Measurements from ENCODE around the gene CLSTN2.

Gene CLSTN2

DNA sequence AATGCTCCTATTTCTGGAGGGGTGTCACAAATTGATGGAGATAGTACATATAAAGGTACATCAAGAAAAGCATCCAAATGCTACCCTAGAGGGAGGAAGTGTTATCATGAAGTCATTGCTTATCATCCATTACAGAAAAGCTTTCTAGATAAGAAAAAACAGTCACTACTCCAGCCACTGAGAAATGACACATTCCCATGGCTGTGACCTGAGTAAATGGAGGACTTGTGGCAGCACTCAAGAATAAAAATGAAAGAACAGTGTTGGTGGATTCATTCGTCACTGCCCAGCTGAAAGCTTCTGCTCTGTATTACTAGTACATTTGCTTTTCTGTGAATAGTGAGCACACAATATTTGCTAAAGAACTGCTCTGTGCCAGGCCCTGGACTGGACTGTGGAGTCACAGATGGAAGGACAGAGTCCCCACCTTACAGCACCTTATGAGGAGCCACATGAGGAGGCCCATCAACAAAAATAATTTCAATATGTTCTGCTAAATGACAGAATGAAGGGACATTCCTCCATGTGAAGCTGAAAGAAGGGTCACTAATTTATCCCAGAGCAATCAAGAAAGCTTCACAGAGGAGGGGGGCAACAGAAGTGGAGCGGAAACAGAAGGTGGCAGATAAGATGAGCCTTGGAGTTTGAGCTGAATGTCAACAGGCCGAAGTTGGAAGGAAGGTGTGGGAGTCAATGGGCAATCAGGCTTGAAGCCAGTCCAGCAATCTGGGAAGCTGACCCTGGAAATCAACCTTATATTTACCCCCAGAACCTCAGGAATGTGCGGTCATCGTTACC lies 399.3 kb downstream of the CLSTN2 start:
- TF ChIP-seq TAF1 (IDR thresholded peaks at IDR 0.05; ENCODE audit: borderline replicate concordance, insufficient read depth, low read length) = no peak
- no peak for TF ChIP-seq FOXP2 (optimal IDR thresholded peaks at IDR 0.05; ENCODE audit: borderline replicate concordance, extremely low read depth, extremely low read length, insufficient read depth)
- TF ChIP-seq REST (IDR thresholded peaks at IDR 0.05; ENCODE audit: insufficient read depth in 1 of 2, low read depth in 2 of 2, low read length in 2 of 2) = no peak
- no peak for TF ChIP-seq SIN3A (IDR thresholded peaks at IDR 0.05; ENCODE audit: borderline replicate concordance, insufficient read depth, low read length)

- TF ChIP-seq SIN3A (IDR thresholded peaks at IDR 0.05; ENCODE audit: borderline replicate concordance, insufficient read depth, low read length) (no peak), TAF1 (IDR thresholded peaks at IDR 0.05; ENCODE audit: borderline replicate concordance, insufficient read depth, low read length) (no peak), REST (IDR thresholded peaks at IDR 0.05; ENCODE audit: insufficient read depth in 1 of 2, low read depth in 2 of 2, low read length in 2 of 2) (no peak), POLR2AphosphoS5 (IDR thresholded peaks at IDR 0.05; ENCODE audit: low read depth, low read length) (no peak), FOXP2 (optimal IDR thresholded peaks at IDR 0.05; ENCODE audit: borderline replicate concordance, extremely low read depth, extremely low read length, insufficient read depth) (no peak)
Measured at GRCh38 chr3:140336465-140336864, 401.5 kb downstream of the CLSTN2 start.

- TF ChIP-seq SIN3A (IDR thresholded peaks at IDR 0.05; ENCODE audit: borderline replicate concordance, insufficient read depth, low read length) (no peak), POLR2AphosphoS5 (IDR thresholded peaks at IDR 0.05; ENCODE audit: low read depth, low read length) (no peak), FOXP2 (optimal IDR thresholded peaks at IDR 0.05; ENCODE audit: borderline replicate concordance, extremely low read depth, extremely low read length, insufficient read depth) (no peak), REST (IDR thresholded peaks at IDR 0.05; ENCODE audit: insufficient read depth in 1 of 2, low read depth in 2 of 2, low read length in 2 of 2) (no peak)
Measured at GRCh38 chr3:140338916-140339315, 403.9 kb downstream of the CLSTN2 start.

- no peak for TF ChIP-seq TAF1 (IDR thresholded peaks at IDR 0.05; ENCODE audit: borderline replicate concordance, insufficient read depth, low read length)
- no peak for TF ChIP-seq FOXP2 (optimal IDR thresholded peaks at IDR 0.05; ENCODE audit: borderline replicate concordance, extremely low read depth, extremely low read length, insufficient read depth)
- no peak for TF ChIP-seq SIN3A (IDR thresholded peaks at IDR 0.05; ENCODE audit: borderline replicate concordance, insufficient read depth, low read length)
Measured at GRCh38 chr3:140341203-140341602, 406.2 kb downstream of the CLSTN2 start.

DNA sequence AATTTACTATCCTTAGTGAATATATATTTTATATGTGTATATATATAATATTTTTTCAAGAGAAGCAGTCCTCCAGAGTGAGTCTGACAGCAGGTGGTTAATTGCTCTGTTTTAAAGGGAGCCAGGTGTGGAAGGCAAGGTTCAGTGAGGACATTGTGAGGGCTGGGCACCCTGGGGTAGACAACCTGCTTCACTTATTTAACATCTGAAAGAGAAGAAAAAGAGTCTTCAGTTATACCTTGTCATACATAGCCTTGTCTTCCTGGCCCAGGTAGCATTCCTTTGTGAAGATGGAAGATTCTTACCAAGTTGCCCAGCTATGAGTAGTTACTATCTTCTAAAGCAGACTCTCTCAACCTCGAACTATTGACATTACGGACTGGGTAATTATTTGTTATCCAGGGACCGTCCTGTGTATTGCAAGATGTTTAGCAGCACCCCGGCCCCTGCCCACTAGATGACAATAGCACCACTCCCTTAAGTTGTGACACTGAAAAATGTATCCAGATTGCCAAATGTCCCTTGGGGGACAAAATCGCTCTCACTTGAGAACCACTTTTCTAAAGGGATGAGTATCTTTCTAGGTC lies 406.9 kb downstream of the CLSTN2 start:
- TF ChIP-seq POLR2AphosphoS5 (IDR thresholded peaks at IDR 0.05; ENCODE audit: low read depth, low read length) (no peak), FOXP2 (optimal IDR thresholded peaks at IDR 0.05; ENCODE audit: borderline replicate concordance, extremely low read depth, extremely low read length, insufficient read depth) (no peak), TAF1 (IDR thresholded peaks at IDR 0.05; ENCODE audit: borderline replicate concordance, insufficient read depth, low read length) (no peak), REST (IDR thresholded peaks at IDR 0.05; ENCODE audit: insufficient read depth in 1 of 2, low read depth in 2 of 2, low read length in 2 of 2) (no peak), SIN3A (IDR thresholded peaks at IDR 0.05; ENCODE audit: borderline replicate concordance, insufficient read depth, low read length) (no peak)
